WI38 (cell line): Measurements from ENCODE around the gene ZNF256.

Source experiments
- H3K4me3 ChIP-seq: 2 replicates; pipeline ENCODE4 v1.5.1; 2011; ENCODE audit warnings: low read depth, mild to moderate bottlenecking, control low read depth, low read length
- TF ChIP-seq, protein P1 (sequence below): IDR thresholded peaks from 2 replicates; pipeline ENCODE4 v1.5.1; 2012; ENCODE audit warnings: low read depth, mild to moderate bottlenecking, control low read depth, low read length

The ZNF256 gene

DNA sequence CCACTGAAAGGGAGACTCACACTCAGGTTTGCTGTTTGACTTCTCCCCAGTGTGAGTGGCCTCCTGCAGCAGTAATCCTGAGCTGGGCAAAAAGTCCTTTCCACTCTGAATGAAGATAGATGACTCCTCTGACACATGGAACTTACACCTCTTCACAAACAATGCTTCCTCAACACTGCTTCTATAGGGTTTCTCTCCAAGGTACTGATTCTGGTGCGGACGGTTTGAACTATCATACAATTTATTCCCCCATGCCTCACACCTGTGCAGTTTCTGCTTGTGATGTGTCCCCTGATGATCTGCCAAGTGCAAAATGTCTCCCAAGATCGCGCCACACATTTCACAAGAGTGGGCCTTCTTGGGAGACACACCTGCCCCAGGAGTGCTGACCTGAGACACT lies 19.9 kb downstream of the ZNF256 start:
- TF ChIP-seq, protein P1, sequence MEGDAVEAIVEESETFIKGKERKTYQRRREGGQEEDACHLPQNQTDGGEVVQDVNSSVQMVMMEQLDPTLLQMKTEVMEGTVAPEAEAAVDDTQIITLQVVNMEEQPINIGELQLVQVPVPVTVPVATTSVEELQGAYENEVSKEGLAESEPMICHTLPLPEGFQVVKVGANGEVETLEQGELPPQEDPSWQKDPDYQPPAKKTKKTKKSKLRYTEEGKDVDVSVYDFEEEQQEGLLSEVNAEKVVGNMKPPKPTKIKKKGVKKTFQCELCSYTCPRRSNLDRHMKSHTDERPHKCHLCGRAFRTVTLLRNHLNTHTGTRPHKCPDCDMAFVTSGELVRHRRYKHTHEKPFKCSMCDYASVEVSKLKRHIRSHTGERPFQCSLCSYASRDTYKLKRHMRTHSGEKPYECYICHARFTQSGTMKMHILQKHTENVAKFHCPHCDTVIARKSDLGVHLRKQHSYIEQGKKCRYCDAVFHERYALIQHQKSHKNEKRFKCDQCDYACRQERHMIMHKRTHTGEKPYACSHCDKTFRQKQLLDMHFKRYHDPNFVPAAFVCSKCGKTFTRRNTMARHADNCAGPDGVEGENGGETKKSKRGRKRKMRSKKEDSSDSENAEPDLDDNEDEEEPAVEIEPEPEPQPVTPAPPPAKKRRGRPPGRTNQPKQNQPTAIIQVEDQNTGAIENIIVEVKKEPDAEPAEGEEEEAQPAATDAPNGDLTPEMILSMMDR: no peak
- no peak overlapping the region for H3K4me3 ChIP-seq

DNA sequence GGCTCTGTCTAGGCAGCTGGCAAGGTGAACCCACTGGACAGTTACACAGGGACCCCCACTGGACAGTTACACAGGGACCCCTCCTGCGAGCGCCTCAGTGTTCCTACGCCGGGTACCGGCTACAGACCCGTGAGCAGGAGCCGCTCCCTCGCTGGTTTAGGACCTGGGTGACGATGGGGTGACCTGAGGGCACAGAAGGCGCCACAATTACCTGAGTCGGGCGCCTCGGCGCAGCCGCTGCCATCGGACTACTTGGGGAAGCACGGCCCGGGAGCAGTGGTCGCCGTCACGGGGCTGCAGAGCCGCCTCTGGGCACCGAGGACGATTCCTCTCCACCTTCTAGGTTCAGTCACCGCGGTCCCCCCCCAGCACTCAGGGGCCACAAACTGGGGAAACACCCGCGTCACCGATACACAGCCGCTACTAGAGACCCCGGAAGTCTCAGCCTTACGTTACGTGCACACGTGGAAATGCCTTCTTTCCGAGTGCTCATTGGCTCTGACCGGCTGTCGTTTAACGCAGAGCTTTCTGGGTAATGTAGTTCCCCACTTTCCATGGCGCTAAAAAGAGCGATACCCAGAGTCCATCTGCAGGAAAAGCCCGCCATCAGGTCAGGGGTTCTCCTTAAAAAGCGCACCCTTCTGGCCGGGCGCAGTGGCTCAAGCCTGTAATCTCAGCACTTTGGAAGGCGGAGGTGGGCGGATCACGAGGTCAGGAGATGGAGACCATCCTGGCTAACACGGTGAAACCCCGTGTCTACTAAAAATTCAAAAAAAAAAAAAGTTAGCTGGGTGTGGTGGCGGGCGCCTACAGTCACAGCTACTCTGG lies 31.1 kb downstream of the ZNF256 start, which contains the start of gene ZNF417:
Gene ZNF417 (minus strand): TSS at position 425 of the 828 bp plus-strand sequence. CDS start 181 bp downstream, at position 244.
- H3K4me3 ChIP-seq: peak within 1 kb of the TSS; percentile 87
- TF ChIP-seq, protein P1: peak; percentile 18; the same call in 1 of the 2 replicates

DNA sequence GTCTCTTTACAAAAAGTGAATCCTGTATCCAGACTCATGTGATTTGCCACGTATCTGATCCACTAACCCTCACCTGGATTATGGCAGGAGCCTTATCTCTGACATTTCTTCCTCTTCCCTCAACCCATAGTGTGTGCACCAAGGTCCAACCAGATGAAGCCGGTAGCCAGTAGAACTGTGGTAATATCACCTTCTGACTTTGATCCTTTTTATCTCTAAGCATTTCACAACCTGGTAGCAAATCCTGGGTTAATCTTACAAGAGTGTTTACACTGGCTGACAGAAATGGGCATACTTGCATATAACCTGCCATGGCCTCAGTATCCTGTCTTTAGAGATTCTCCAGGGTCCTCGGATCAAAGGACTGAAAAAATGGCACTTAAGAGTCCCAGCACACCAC lies 33.0 kb downstream of the ZNF256 start:
- TF ChIP-seq, protein P1: no peak
- H3K4me3 ChIP-seq: no peak overlapping the region

DNA sequence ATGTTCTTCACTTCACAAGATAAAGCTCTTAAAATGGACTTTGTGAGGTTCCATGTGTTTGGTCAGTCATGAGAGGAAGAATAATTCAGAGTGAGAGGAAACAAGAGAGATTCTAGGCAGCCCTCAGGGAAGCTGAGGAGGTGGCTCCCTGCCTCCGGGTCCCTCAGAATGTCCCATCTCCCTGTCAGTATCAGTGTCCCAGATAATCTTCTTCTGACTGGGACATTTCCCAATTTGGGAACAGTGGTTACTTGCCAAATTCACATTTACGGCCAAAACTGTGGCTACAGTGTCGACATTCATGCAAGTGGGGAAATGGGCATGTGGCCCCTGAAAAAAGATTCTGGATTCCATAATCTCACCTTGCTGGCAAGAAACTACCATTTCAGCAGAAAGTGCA lies 40.1 kb downstream of the ZNF256 start:
- H3K4me3 ChIP-seq: no peak overlapping the region
- TF ChIP-seq, protein P1: no peak

DNA sequence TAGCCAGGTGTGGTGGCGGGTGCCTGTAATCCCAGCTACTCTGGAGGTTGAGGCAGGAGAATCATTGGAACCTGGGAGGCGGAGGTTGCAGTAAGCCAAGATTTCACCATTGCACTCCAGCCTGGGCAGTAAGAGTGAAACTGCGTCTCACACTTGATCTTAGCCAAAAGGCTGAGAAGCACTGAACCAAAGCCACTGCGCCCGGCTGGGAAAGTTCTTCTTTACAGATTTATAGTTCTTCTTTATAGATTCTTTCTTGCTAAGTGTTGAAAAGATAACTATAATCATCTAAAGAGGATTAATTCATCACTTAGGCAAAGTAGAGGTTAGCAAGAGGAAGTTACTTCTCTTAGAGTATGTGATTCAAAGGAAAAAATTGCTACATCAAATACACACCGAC lies 42.2 kb downstream of the ZNF256 start:
- no peak overlapping the region for H3K4me3 ChIP-seq
- TF ChIP-seq, protein P1: no peak

DNA sequence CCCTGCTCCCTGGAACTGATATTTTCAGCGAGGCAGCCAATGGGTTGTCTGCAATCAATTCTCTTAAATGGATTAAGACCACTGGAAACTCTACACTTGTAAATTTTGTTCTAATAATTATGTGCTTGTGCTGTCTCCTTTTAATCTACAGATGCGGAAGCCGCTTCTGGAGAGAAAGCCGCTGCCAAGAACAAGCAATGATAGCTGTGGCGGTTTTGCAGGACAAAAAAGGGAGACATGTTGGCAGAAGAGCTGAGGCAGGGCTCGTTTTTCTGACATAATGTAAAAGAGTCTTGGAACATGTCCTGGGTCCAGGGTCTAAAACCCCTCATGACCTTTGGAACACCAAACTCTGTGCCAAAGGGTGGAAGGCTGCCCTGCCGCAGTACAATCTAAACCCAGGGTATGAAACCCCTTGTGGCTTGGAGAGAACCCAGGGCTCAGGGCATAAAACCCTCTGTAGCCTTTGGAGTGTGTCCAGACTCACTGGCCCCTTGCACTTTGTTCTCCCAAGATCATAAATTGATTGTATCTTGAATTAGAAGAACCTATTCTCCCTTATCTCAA lies 43.8 kb downstream of the ZNF256 start:
- no peak overlapping the region for H3K4me3 ChIP-seq
- TF ChIP-seq, protein P1: no peak

DNA sequence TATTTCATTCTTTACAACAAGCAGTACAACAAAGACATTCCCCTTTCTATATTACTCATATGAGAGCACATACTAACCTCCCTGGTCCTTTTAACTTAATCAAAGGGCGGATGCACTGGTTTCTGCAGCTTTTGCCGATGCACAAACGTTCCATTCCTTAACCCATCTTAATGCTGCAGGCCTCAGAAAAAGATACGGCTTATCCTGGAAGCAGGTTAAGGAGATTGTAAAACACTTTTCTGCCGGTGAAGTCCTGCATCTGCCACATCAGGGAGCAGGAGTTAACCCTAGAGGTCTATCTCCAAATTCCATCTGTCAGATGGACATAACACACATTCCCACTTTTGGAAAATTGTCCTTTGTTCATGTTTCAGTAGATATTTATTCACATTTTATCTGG lies 47.2 kb downstream of the ZNF256 start:
- H3K4me3 ChIP-seq: no peak overlapping the region
- TF ChIP-seq, protein P1: no peak
